ENCODE measurements around the gene AKT1S1.

AKT1S1 gene

DNA sequence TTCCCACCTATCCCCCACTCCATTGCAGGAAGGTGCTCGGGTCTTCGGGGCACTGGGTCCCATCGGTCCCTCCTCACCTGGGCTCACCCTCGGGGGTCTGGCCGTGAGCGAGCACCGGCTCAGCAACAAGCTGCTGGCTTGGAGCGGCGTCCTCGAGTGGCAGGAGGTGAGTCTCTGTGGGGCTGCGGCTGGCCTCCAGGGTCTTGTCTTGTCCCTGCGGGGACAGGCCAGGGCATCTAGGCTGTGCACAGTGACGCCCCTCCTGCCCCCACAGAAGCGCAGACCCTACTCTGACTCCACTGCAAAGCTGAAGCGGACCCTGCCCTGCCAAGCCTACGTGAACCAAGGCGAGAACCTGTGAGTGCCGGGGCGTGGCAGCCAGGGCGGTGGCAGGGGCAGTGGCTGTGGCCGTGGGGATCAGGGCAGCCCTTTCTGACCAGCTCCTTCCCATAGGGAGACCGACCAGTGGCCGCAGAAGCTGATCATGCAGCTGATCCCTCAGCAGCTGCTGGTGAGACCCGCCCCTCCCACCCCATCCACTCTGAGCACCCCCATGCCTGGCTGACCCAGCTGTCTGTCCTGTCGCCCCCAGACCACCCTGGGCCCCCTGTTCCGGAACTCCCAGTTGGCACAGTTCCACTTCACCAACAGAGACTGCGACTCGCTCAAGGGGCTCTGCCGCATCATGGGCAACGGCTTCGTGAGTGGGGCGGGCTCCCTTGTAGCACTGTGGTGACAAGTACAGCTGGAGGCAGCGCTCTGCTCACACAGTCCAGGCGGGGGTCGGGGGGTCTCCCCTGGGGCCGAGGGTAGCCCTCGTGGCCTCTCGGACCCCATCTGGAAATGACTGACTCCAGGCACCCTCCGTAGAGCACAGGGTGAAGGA is 22.5 kb downstream of the AKT1S1 start:
- CTCF ChIA-PET, result interaction anchor here (0.7 to 1.6 kb wide), 2 partner anchors 12 to 1702 kb away, joined by 3 to 4 read pairs; no protein-coding TSS in a partner anchor
- TF ChIP-seq, protein P1, sequence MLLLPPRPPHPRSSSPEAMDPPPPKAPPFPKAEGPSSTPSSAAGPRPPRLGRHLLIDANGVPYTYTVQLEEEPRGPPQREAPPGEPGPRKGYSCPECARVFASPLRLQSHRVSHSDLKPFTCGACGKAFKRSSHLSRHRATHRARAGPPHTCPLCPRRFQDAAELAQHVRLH (tag by site-specific recombination; IDR thresholded peaks at IDR 0.05), result no peak
- Histone ChIP-seq H3K27ac (ENCODE audit: extremely low read depth, low read depth, low read length) (0 out of 2 replicates have a peak overlapping the region, but pooled peaks have one; percentile 43), H3K36me3 (ENCODE audit: control insufficient read depth in 2 of 2, insufficient read depth in 1 of 2, low read length in 2 of 2) (peaks cover 5 to 55% of the 10 kb centered on the region in 2 experiments), H3K4me1 (ENCODE audit: control insufficient read depth, insufficient read depth, low read length) (peaks cover 15% of the 10 kb centered on the region; the same call in 1 of the 2 replicates), H3K9me3 (ENCODE audit: control insufficient read depth, insufficient read depth, low read depth, low read length) (no peaks in the 10 kb centered on the region), H3K4me3 (ENCODE audit: low read depth, low read length) (no peak overlapping the region)
- POLR2A ChIA-PET, result interaction anchor here (1.0 to 8.8 kb wide), 3 partner anchors 10 to 42 kb away, joined by 4 to 128 read pairs (median 4); partner anchors contain the start of genes FUZ and PNKP

DNA sequence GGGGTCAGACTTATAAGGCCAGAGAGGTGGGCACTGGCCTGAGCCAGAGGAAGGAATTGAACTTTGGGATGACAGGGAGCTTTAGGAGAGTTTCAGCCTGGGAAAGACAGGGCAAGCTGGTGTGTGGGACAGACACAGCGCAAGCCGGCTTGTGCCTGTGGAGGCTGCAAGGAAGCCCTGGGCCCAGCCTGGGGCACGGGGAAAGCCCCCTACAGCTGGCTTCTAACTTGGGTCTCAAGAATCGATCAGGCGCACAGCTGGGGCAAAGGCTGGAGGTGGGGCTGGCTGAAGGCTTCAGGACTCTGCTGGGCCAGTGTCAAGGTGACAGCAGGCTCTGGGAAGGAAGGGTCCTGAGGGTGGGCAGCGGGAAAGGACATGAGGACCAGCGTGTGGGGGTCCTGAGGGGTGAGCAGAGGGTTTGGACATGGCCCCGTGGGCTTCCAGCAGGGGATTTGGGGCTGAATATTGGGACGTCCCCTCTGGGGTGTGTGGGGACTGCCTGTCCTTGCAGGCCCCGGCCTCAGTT is 23.2 kb downstream of the AKT1S1 start:
- CTCF ChIA-PET, result interaction anchor here (0.7 to 1.6 kb wide), 2 partner anchors 13 to 1701 kb away, joined by 3 to 4 read pairs; no protein-coding TSS in a partner anchor
- Histone ChIP-seq H3K9me3 (ENCODE audit: control insufficient read depth, insufficient read depth, low read depth, low read length) (no peaks in the 10 kb centered on the region), H3K4me3 (ENCODE audit: low read depth, low read length) (no peak overlapping the region), H3K27ac (ENCODE audit: extremely low read depth, low read depth, low read length) (no peak overlapping the region), H3K4me1 (ENCODE audit: control insufficient read depth, insufficient read depth, low read length) (peaks cover 15% of the 10 kb centered on the region; the same call in 1 of the 2 replicates), H3K36me3 (ENCODE audit: control insufficient read depth in 2 of 2, insufficient read depth in 1 of 2, low read length in 2 of 2) (peaks cover 0 to 50% of the 10 kb centered on the region in 2 experiments; a peak in 2 of 3 replicates)
- POLR2A ChIA-PET, result interaction anchor here (1.0 to 8.8 kb wide), 3 partner anchors 10 to 41 kb away, joined by 4 to 128 read pairs (median 4); partner anchors contain the start of genes FUZ and PNKP
- TF ChIP-seq IKZF3 (tag by site-specific recombination; IDR thresholded peaks at IDR 0.05), result 0 out of 2 replicates have a peak, but pooled peaks have one; percentile 9
- no peak for TF ChIP-seq ZNF341 (tag by site-specific recombination; IDR thresholded peaks at IDR 0.05; ENCODE audit: low read depth)

DNA sequence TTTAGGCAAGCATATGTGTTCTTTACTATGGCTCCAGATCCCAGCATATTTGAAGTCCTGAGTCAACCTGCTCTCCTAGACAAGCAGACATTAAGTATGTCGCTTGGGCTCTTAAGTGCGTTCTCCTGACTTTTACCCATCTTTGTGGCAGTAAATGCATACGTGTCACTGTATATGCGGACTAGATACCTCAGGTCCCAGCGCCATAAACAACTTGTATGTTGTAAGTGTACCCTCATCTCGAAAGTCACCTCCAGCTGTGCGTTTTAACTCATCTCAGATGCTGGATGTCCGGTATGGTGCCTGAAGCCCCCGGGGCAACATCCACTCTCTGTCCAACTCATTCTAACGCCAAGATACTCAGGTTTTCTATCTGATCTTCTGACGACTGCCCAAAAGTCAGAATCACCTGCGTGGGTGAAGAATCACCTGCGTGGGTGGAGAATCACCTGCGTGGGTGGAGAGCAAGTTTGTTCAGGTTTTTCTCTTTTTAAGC is 24.5 kb downstream of the AKT1S1 start:
- peak overlapping the region; percentile 76 for H3K4me3 ChIP-seq (ENCODE audit: low read depth, low read length)
- peaks cover 0 to 37% of the 10 kb centered on the region in 2 experiments; a peak in 2 of 3 replicates for H3K36me3 ChIP-seq (ENCODE audit: control insufficient read depth in 2 of 2, insufficient read depth in 1 of 2, low read length in 2 of 2)
- peaks cover 17% of the 10 kb centered on the region; the same call in 1 of the 2 replicates for H3K4me1 ChIP-seq (ENCODE audit: control insufficient read depth, insufficient read depth, low read length)
- CTCF ChIA-PET, result interaction anchor here (0.6 to 1.6 kb wide), 3 partner anchors 10 to 131 kb away, joined by 3 to 4 read pairs (median 3); no protein-coding TSS in a partner anchor
- no peak overlapping the region for H3K27ac ChIP-seq (ENCODE audit: extremely low read depth, low read depth, low read length)
- H3K9me3 ChIP-seq (ENCODE audit: control insufficient read depth, insufficient read depth, low read depth, low read length), result no peaks in the 10 kb centered on the region
- POLR2A ChIA-PET, result interaction anchor here (0.6 to 8.8 kb wide), 5 partner anchors 12 to 86 kb away, joined by 3 to 128 read pairs (median 6); partner anchors contain the start of genes AKT1S1, AP2A1, FUZ and PNKP
- TF ChIP-seq ZFP37 (tag by site-specific recombination; IDR thresholded peaks at IDR 0.05), result no peak
- TF ChIP-seq ZNF366 (tag by site-specific recombination; conservative IDR thresholded peaks at IDR 0.05), result no peak
- peak; percentile 64 for TF ChIP-seq ZNF600 (tag by site-specific recombination; IDR thresholded peaks at IDR 0.05)
- TF ChIP-seq ZNF335 (tag by site-specific recombination; conservative IDR thresholded peaks at IDR 0.05), result peak; percentile 52
- no peak for TF ChIP-seq ZNF654 (tag by site-specific recombination; IDR thresholded peaks at IDR 0.05; ENCODE audit: low read depth)
- TF ChIP-seq, protein P2, sequence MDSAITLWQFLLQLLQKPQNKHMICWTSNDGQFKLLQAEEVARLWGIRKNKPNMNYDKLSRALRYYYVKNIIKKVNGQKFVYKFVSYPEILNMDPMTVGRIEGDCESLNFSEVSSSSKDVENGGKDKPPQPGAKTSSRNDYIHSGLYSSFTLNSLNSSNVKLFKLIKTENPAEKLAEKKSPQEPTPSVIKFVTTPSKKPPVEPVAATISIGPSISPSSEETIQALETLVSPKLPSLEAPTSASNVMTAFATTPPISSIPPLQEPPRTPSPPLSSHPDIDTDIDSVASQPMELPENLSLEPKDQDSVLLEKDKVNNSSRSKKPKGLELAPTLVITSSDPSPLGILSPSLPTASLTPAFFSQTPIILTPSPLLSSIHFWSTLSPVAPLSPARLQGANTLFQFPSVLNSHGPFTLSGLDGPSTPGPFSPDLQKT (IDR thresholded peaks at IDR 0.05; ENCODE audit: borderline replicate concordance, low read depth, low read length), result no peak
- TF ChIP-seq, protein P3, sequence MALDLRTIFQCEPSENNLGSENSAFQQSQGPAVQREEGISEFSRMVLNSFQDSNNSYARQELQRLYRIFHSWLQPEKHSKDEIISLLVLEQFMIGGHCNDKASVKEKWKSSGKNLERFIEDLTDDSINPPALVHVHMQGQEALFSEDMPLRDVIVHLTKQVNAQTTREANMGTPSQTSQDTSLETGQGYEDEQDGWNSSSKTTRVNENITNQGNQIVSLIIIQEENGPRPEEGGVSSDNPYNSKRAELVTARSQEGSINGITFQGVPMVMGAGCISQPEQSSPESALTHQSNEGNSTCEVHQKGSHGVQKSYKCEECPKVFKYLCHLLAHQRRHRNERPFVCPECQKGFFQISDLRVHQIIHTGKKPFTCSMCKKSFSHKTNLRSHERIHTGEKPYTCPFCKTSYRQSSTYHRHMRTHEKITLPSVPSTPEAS (tag by site-specific recombination; IDR thresholded peaks at IDR 0.05), result no peak
- no peak for TF ChIP-seq ZNF621 (tag by site-specific recombination; IDR thresholded peaks at IDR 0.05)
- no peak for TF ChIP-seq ZNF19 (tag by site-specific recombination; IDR thresholded peaks at IDR 0.05; ENCODE audit: low read depth)
- TF ChIP-seq ZNF184 (tag by site-specific recombination; IDR thresholded peaks at IDR 0.05), result no peak
- TF ChIP-seq ZNF558 (tag by site-specific recombination; IDR thresholded peaks at IDR 0.05), result no peak
- TF ChIP-seq ZNF114 (tag by site-specific recombination; IDR thresholded peaks at IDR 0.05), result no peak
- TF ChIP-seq ZIC2 (tag by site-specific recombination; IDR thresholded peaks at IDR 0.05), result no peak
- TF ChIP-seq, protein P4, sequence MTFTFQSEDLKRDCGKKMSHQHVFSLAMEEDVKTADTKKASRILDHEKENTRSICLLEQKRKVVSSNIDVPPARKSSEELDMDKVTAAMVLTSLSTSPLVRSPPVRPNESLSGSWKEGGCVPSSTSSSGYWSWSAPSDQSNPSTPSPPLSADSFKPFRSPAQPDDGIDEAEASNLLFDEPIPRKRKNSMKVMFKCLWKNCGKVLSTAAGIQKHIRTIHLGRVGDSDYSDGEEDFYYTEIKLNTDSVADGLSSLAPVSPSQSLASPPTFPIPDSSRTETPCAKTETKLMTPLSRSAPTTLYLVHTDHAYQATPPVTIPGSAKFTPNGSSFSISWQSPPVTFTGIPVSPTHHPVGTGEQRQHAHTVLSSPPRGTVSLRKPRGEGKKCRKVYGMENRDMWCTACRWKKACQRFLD (tag by site-specific recombination; IDR thresholded peaks at IDR 0.05), result no peak
- TF ChIP-seq, protein P5, sequence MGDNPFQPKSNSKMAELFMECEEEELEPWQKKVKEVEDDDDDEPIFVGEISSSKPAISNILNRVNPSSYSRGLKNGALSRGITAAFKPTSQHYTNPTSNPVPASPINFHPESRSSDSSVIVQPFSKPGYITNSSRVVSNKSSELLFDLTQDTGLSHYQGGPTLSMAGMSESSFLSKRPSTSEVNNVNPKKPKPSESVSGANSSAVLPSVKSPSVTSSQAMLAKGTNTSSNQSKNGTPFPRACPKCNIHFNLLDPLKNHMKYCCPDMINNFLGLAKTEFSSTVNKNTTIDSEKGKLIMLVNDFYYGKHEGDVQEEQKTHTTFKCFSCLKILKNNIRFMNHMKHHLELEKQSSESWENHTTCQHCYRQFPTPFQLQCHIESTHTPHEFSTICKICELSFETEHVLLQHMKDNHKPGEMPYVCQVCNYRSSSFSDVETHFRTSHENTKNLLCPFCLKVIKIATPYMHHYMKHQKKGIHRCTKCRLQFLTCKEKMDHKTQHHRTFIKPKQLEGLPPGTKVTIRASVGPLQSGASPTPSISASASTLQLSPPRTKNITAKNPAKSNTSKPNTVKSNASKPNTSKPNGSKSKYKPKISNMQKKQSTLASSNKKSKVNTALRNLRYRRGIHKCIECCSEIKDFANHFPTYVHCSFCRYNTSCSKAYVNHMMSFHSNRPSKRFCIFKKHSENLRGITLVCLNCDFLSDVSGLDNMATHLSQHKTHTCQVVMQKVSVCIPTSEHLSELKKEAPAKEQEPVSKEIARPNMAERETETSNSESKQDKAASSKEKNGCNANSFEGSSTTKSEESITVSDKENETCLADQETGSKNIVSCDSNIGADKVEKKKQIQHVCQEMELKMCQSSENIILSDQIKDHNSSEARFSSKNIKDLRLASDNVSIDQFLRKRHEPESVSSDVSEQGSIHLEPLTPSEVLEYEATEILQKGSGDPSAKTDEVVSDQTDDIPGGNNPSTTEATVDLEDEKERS (tag by site-specific recombination; IDR thresholded peaks at IDR 0.05), result no peak
- TF ChIP-seq ZNF140 (tag by site-specific recombination; IDR thresholded peaks at IDR 0.05), result no peak
- no peak for TF ChIP-seq ZNF785 (tag by site-specific recombination; IDR thresholded peaks at IDR 0.05)
- no peak for TF ChIP-seq HOXD13 (CRISPR knock-in tag; IDR thresholded peaks at IDR 0.05; ENCODE audit: borderline replicate concordance)
- no peak for TF ChIP-seq ZFP69B (tag by site-specific recombination; IDR thresholded peaks at IDR 0.05)
